ENCODE results near the gene ERCC4.

DNA sequence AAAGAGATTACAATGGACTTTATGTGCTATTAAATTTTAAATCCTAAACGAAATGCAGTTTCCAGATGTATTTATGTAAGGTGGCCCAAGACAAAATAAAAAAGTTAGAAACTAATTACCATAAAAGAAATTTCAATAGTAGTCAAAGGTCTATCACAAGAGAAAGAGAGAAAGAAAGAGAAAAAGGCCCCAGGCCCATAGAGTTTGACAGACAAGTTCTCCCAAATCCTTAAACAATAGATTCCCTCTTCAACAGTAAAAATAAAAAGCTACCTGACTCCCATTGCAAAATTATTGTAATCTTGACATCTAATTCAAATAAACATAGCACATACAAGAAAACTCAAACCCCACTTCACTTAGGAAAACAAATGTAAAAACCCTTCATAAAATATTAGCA is 8.6 kb upstream of the ERCC4 start:
- no peak for TF ChIP-seq TAF7 (optimal IDR thresholded peaks at IDR 0.05; ENCODE audit: borderline replicate concordance, low read depth, low read length)
- no peak for TF ChIP-seq KDM1A (IDR thresholded peaks at IDR 0.05; ENCODE audit: borderline replicate concordance, low read length)
- no peak for TF ChIP-seq CTCF (IDR thresholded peaks at IDR 0.05; ENCODE audit: control extremely low read depth in 1 of 3, insufficient read depth in 1 of 3, low read depth in 1 of 3, low read length in 3 of 3)
- TF ChIP-seq EZH2 (IDR thresholded peaks at IDR 0.05; ENCODE audit: low read depth, low read length, severe bottlenecking) = no peak
- no peak for TF ChIP-seq TAF1 (IDR thresholded peaks at IDR 0.05; ENCODE audit: low read depth, low read length)
- no peak for TF ChIP-seq POLR2A (IDR thresholded peaks at IDR 0.05; ENCODE audit: control extremely low read depth in 1 of 2, low read depth in 2 of 2, low read length in 2 of 2)
- no peak for TF ChIP-seq EP300 (IDR thresholded peaks at IDR 0.05; ENCODE audit: borderline replicate concordance in 1 of 2, low read depth in 2 of 2, low read length in 2 of 2)
- no peak for TF ChIP-seq YY1 (IDR thresholded peaks at IDR 0.05; ENCODE audit: low read depth, low read length)
- no peak for TF ChIP-seq TEAD4 (IDR thresholded peaks at IDR 0.05; ENCODE audit: low read depth, low read length)
- TF ChIP-seq SUZ12 (IDR thresholded peaks at IDR 0.05; ENCODE audit: low read length) = no peak
- no peak for TF ChIP-seq ATF3 (IDR thresholded peaks at IDR 0.05; ENCODE audit: insufficient read depth, low read depth, low read length)
- TF ChIP-seq BCL11A (IDR thresholded peaks at IDR 0.05; ENCODE audit: low read depth in 2 of 2, low read length in 2 of 2) = no peak
- no peak for TF ChIP-seq CBX5 (IDR thresholded peaks at IDR 0.05; ENCODE audit: low read depth, low read length)
